G401 (cell line): ENCODE data around the gene DNAJC1. TPM values are rescaled to one million over a fixed set of nuclear protein-coding genes. Genes with fewer than 3 reads are reported as not detected.

Source experiments
- DNase-seq: peaks from one replicate; pipeline ENCODE4 v3.0.0-alpha.2; 2015; ENCODE audit warnings: low spot score
- in situ Hi-C: cut with HindIII; loops from 2 replicates; pipeline ENCODE4 v1.10.0; 2016; ENCODE audit warnings: low sequenced_read_pairs, mixed read lengths
- total RNA-seq: library from RNA; depleted of rRNA; stranded (reverse); fragments of >200 nt; shearing (Covaris generic); gene quantifications from 2 replicates; pipeline ENCODE4 v1.2.3, GENCODE V29; 2014

DNAJC1 gene
- total RNA-seq, 1 experiment from 2014 or later = 143 TPM

- DNase-seq = no peak
- in situ Hi-C loops = no loop called here
Observed at GRCh38 chr10:22016046-22016705, 12.6 kb upstream of the DNAJC1 start.

DNA sequence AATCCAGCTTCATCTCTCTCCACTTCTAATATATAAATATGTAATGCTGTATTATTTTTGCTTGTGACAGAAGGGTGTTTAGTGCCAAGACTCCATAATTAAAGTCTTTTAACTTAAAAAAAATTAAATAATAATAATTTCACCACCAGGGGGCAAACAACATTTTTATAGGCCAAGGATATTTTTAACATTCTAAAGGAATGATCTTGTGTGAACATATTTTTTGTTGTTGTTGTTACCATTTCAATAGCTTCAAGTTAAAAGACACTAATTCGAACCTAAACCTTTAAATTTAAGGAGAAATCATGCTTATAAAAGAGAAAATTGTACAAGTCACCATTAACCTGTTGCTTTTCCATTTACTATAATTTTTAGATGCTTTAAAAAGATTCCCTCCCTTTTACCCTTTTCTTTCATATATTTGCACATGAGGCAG, 7.5 kb upstream of the DNAJC1 start:
- DNase-seq = no peak
- in situ Hi-C loops = no loop called here

DNA sequence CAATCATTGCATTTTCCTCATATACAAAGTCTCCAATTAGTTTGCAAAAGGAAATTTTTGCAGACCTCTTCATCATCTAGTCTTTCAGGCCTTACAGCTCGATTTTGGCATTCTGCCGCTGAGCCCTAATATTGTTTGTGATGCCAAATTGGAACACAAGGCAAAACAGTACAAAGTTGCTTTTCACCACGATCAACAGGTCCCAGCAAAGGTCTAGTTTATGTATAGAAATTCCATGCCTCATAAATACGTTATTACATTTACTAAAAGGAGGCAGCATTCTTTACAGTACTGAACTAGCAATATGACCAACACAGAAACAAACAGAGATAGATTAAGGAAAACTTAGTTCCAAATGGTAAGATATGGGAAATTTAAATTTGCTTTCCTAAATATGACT, 7.0 kb upstream of the DNAJC1 start:
- in situ Hi-C loops = no loop called here
- DNase-seq = no peak

DNA sequence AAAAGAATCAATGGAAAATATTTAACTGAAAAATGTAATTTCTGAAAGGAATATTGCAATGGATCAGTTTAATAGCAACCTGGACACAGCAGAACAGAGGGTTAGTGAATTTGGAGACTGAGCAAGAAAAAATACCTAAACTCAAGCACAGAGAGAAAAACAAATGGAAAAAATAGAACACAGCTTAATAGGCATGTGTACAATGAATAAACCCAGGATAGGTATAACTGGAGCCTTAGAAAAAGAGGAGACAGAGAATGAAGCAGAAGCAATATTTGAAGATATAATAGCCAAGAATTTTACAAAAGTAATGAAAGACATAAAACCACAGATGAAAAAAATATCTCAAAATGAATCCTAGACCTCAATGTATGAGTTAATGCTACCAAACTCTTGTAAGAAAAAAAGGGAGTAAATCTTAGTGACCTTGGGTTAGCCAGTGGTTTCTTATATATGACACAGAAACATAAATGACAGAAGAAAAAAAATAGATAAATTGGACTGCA, 2.9 kb upstream of the DNAJC1 start:
- in situ Hi-C loops = no loop called here
- no peak for DNase-seq

DNA sequence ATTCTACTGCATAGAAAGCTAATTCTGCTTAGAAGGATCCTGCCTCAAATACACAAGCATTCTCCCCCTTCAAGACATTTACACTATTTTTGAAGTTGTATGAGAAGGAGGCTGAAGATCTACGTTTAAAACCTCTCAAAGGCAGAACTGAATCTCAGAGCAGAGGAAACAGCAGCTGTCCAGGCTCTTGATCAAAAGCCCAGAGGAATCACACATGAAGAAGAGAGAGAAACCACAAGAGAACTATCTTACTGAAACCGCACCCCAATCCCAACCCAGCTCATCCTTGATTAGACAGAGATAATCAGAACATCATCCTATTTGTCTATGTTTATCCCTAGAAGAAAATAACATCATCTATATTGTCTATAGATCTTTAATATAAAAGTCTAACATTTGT, 2.2 kb upstream of the DNAJC1 start:
- in situ Hi-C loops = no loop called here
- no peak for DNase-seq

GRCh38 chr10:22003964-22004281, 393 bp upstream of the DNAJC1 start:
- in situ Hi-C loops = no loop called here
- DNase-seq = no peak

GRCh38 chr10:22002591-22003176, 846 bp downstream of the DNAJC1 start:
- DNase-seq = no peak
- in situ Hi-C loops = no loop called here

DNA sequence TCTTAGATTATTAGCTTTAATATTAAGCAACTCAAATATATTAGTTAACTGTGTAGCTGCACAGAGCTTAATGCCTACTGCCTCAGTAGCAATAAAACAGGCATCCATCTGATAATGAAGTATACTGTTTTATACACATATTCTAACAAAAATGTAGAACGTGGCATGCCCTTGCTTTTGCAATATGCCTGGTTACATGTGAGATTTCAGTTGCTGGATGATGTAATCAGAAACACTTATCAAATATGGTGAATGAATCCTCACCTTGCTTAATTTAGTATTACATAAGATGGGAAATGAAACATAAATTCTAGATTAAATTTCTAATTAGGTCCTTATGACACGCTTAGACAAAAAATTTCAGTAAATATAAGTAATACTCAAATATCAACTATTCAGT, 8.0 kb downstream of the DNAJC1 start:
- in situ Hi-C loops = no loop called here
- no peak for DNase-seq

DNA sequence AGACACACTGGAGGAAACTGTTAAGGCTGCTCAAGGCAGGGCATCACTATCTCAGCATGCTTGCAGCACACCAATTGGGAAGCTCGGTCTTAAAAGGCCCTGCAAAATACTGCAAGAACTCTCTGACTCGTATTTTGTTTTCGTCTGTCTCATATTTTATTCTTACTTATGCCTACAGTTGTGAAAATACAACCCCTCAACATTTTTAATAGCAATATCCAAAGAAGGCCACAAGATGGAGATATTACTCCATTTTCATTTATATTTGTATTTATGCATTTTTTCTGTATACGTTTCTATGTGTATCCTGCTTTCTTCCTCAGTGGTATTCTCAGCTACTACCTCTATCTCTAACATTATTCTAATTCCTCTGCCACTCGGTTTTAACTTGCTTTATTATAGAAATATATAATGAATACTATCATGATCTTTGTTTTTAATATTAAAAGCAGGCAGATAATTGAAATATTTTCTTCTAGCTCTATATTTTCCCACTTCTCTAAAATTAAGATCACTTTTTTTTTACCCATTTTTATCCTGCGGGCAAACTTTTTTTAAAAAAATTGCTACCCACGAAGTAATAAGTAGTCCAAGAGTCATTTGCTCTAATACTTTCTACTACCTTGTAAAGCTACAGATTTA, 10.0 kb downstream of the DNAJC1 start:
- in situ Hi-C loops = no loop called here

DNA sequence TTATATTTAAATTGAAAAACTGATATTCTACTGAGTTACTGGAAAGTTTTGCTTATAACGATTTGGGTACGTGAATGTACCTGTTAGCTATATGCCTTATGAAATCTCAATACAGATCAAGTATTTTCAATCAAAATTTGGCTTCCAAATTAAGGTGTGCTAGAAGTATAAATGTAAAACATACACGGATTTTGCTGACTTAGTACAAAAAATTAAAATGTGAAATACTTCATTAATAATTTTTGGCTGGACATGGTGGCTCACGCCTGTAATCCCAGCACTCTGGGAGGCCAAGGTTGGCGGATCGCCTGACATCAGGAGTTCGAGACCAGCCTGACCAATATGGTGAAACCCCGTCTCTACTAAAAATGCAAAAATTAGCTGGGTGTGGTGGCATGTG, 11.7 kb downstream of the DNAJC1 start:
- in situ Hi-C loops = no loop called here
- DNase-seq = no peak

More for the DNA sequence above, 10.0 kb downstream of the DNAJC1 start:
- peak; percentile 20 for DNase-seq

DNA sequence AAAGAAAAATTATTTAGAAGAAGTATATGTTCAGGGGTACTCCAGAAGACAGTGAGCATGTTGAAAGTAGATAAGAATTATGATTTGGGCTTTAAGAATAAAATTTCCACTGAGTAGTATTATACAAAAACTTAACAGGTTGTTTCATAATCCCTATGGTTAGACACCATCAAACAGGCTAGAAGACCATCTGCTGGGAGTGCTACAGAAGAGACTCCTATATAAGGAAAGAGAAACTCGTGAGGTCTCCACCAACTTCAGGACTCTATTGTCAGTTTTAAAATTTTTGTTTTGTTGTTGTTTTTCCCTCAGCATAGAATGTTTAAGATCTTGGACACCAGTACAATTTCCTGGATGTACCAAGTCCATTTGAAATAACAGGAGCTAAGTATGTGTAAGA, 13.1 kb downstream of the DNAJC1 start:
- in situ Hi-C loops = no loop called here
- DNase-seq = no peak

DNA sequence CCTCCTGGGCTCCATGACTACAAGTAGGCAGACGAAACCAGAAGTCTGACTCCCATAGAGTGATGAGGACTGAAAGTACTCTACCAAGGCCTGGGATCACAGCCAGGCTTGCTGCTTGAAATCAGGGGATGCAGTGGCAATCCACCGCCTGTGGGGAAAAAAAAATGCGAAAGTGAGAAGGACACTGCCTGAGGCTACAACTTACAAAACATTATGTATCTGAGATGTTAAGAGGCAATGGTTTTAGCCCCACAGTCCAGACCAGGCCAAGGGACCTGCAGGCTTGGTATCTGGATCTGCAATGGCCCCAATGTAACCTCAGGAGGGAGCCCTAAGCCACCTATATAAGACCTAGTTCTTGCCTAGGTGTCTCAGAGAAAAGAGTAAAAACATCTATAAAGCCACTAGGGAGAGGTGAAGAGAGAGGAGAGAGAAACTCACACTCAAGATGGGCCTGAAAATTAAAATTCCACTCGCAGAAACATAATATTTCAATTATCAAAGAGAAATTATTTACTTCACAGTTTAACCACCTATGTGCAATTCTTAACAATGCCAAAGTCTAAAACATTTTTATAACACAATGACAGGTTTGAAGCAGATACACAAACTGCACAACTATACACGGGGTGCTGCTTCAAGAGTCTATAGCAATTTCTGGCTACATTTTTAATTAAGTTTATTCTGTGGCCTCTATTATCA, 13.9 kb downstream of the DNAJC1 start:
- in situ Hi-C loops = no loop called here
- DNase-seq = peak; percentile 84

- no peak for DNase-seq
- in situ Hi-C loops = no loop called here
Observed at GRCh38 chr10:21985541-21985940, 18.0 kb downstream of the DNAJC1 start.

- in situ Hi-C loops = no loop called here
- no peak for DNase-seq
Observed at GRCh38 chr10:21981118-21981517, 22.4 kb downstream of the DNAJC1 start.

GRCh38 chr10:21980691-21981090, 22.8 kb downstream of the DNAJC1 start:
- no peak for DNase-seq
- in situ Hi-C loops = no loop called here

DNA sequence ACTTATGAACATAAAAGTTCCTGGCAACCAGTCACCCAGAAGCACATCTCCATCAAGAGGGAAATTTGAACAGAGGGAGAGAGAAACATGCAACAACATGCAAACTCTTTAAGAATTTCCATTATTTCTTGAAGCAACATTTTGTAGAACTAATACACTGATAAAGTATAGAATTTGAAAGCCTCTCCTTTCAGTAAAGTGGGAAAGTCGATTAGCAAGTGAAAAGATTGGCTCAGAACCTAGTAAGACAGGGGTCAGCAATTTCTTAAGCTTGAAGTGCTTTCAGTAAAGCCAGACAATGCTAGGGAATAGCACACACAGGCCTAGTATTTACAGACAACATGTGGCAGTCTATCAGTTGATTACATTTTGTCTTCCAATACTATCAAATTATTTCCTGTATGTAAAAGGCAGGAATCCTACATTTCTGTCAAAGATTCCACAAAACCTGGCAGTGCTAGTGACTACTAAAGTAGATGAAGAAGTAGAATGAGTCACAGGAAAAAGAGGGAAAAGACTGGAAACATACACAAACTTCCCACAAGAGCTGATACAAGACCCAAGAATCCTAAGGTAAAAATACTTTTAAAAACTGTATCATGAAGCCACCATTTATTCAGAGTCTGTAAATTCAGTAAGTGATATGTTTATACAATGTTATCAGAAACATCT, 25.2 kb downstream of the DNAJC1 start:
- in situ Hi-C loops = no loop called here
- DNase-seq = no peak

- no peak for DNase-seq
- in situ Hi-C loops = no loop called here
Observed at GRCh38 chr10:21976739-21977138, 26.8 kb downstream of the DNAJC1 start.

- no peak for DNase-seq
- in situ Hi-C loops = no loop called here
Observed at GRCh38 chr10:21976280-21976679, 27.2 kb downstream of the DNAJC1 start.

GRCh38 chr10:21975378-21975990, 28.0 kb downstream of the DNAJC1 start:
- in situ Hi-C loops = no loop called here
- no peak for DNase-seq
